Stimulated activated CD8-positive, alpha-beta memory T cell treated with anti-CD3 and anti-CD28 coated beads, Interleukin-12 subunit alpha, Interleukin-12 subunit beta, amount 100 ng/mL, for 1 hour (primary cell): ENCODE measurements around the gene LYPD6B.

ENCODE experiments used
- DNase-seq: peaks from one replicate; pipeline ENCODE4 v3.0.0-alpha.2; 2020; ENCODE audit warnings: low read depth

LYPD6B gene

GRCh38 chr2:149122516-149122915 lies 84.0 kb downstream of the LYPD6B start:
- DNase-seq, result no peak

- no peak for DNase-seq
Measured at GRCh38 chr2:149125031-149125725, 86.7 kb downstream of the LYPD6B start.

GRCh38 chr2:149129433-149129832 lies 90.9 kb downstream of the LYPD6B start:
- no peak for DNase-seq

GRCh38 chr2:149132339-149132738 lies 93.8 kb downstream of the LYPD6B start:
- DNase-seq, result no peak

- DNase-seq, result no peak
Measured at GRCh38 chr2:149132901-149133300, 94.4 kb downstream of the LYPD6B start.

- no peak for DNase-seq
Measured at GRCh38 chr2:149134335-149134923, 95.9 kb downstream of the LYPD6B start.

- no peak for DNase-seq
Measured at GRCh38 chr2:149136111-149136510, 97.6 kb downstream of the LYPD6B start.

- no peak for DNase-seq
Measured at GRCh38 chr2:149141046-149141445, 102.5 kb downstream of the LYPD6B start.

GRCh38 chr2:149143734-149144133 lies 105.2 kb downstream of the LYPD6B start:
- DNase-seq, result no peak

- no peak for DNase-seq
Measured at GRCh38 chr2:149145314-149146295, 107.1 kb downstream of the LYPD6B start.

- DNase-seq, result no peak
Measured at GRCh38 chr2:149146876-149147275, 108.4 kb downstream of the LYPD6B start.

- no peak for DNase-seq
Measured at GRCh38 chr2:149148194-149149006, 109.9 kb downstream of the LYPD6B start.

GRCh38 chr2:149149007-149149297 lies 110.5 kb downstream of the LYPD6B start:
- no peak for DNase-seq

- DNase-seq, result no peak
Measured at GRCh38 chr2:149152469-149152953, 114.0 kb downstream of the LYPD6B start.

- no peak for DNase-seq
Measured at GRCh38 chr2:149155196-149155969, 116.9 kb downstream of the LYPD6B start.

GRCh38 chr2:149155988-149156387 lies 117.5 kb downstream of the LYPD6B start:
- no peak for DNase-seq

- DNase-seq, result no peak
Measured at GRCh38 chr2:149156971-149157740, 118.7 kb downstream of the LYPD6B start.

GRCh38 chr2:149158957-149159356 lies 120.5 kb downstream of the LYPD6B start:
- DNase-seq, result no peak

- DNase-seq, result no peak
Measured at GRCh38 chr2:149160195-149160594, 121.7 kb downstream of the LYPD6B start.

- no peak for DNase-seq
Measured at GRCh38 chr2:149160701-149161217, 122.3 kb downstream of the LYPD6B start.
